ENCODE data around the gene DSN1. TPM values are rescaled to one million over a fixed set of nuclear protein-coding genes. Genes with fewer than 3 reads are reported as not detected.

DSN1 gene
- total and polyA plus RNA-seq, 9 of the 15 experiments (the other 6 are each of a cell fraction or from before 2014, with no cell fraction given) = 23.3 to 45.3 (median 31.1) TPM

DNA sequence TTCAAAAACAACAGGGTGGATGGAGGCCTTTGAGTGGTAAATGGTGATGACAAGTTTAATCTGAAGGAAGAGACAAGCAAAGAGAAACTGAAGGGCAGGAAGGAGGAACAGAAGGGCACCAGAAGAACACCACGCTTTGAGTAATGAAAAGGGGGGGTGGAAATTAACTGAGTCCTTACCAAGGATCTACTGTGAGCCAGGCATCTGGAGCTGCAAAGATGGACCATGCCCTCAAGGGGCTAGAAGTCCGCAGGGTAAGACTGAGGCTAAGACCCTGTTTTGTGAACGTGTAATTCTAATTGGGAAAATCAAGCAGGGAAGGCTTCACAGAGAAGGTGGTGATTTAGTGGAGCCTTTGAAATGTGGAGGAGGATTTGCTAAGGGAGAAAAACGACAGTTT, 29.3 kb downstream of the DSN1 start:
- Histone ChIP-seq H3K9me1 (ENCODE audit: control insufficient read depth, insufficient read depth, low read length) (no peaks in the 10 kb centered on the region), H3K36me3 (ENCODE audit: control insufficient read depth, insufficient read depth, low read length) (no peaks in the 10 kb centered on the region), H3K9ac (ENCODE audit: insufficient read depth in 1 of 2, low read depth in 2 of 2, low read length in 2 of 2) (peak overlapping the region in 1 of 2 experiments; percentile 40; a peak in 1 of 4 replicates), H3K79me2 (ENCODE audit: control insufficient read depth, insufficient read depth, low read length) (peaks cover 11% of the 10 kb centered on the region; the same call in 1 of the 3 replicates), H3K4me2 (ENCODE audit: insufficient read depth, low read length) (0 out of 2 replicates have a peak overlapping the region, but pooled peaks have one; percentile 86), H2AFZ (ENCODE audit: low read depth, low read length) (peak overlapping the region; percentile 85), H3K27me3 (ENCODE audit: control insufficient read depth in 2 of 2, insufficient read depth in 2 of 2, low read length in 2 of 2) (no peaks in the 10 kb centered on the region), H4K20me1 (replicated peaks; ENCODE audit: control insufficient read depth, insufficient read depth, low read length) (0 out of 2 replicates have a peak, but pooled peaks cover 2% of the 10 kb centered on the region), H3K9me3 (replicated peaks; ENCODE audit: control insufficient read depth, insufficient read depth, low read depth, low read length) (no peaks in the 10 kb centered on the region), H3K4me1 (replicated peaks in 1 of 2; ENCODE audit: control insufficient read depth in 2 of 2, insufficient read depth in 2 of 2, low read length in 2 of 2) (peaks cover 15 to 23% of the 10 kb centered on the region in 2 experiments), H3K27ac (ENCODE audit: extremely low read depth, low read depth, low read length) (peak overlapping the region; percentile 23; the same call in 1 of the 3 replicates), H3K4me3 (no peak overlapping the region)
- ChIA-PET POLR2A (interaction anchor here (0.6 to 3.2 kb wide), 9 partner anchors 8 to 347 kb away, joined by 3 to 18 read pairs (median 3); partner anchors contain the start of gene DSN1), CTCF (ENCODE audit: low intra/inter-chr PET ratio) (no interaction called here)
- in situ Hi-C loops (cut with MboI) (no loop called here), intact Hi-C loops (cut with micrococcal nuclease) (loop anchor here (10.0 kb wide), 1 partner anchor 129 kb away; no protein-coding TSS in a partner anchor)
- DNase-seq (ENCODE audit: extremely low read depth in 1 of 4, low spot score in 3 of 4) (no peak), ATAC-seq (no peak), FAIRE-seq (no peak)
- TF ChIP-seq ZNF668 (CRISPR knock-in tag; IDR thresholded peaks at IDR 0.05) (no peak), ZFP36 (IDR thresholded peaks at IDR 0.05; ENCODE audit: low read depth, low read length, partially characterized antibody) (peak; percentile 71), POLR3G (IDR thresholded peaks at IDR 0.05; ENCODE audit: extremely low read depth, insufficient read length, insufficient replicate concordance) (no peak)
- TSS peak; percentile 67 for BruUV-seq (replicated peaks)
- WGBS (ENCODE audit: insufficient coverage, low coverage, missing lambda C conversion rate) = 69% methylated on average over 4 of the region's 4 CpGs

DNA sequence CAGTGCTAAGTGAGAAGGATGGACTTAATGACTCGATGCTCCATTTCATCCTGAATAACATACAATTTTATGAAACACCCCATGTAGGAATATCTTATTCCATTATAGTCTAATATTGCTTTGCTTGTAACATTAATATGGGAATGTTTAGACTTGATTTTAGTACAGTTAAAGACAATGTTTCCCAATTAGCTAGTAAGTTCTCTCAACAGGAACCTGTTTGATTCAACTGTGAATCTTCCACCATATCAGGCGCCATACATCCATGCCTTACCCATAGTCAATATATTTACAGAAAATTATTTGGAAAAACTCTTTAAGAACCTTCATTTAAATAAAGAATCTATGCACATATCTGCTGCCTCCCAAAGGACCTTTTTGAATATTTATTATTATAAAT, 31.0 kb downstream of the DSN1 start:
- Histone ChIP-seq H3K9me1 (ENCODE audit: control insufficient read depth, insufficient read depth, low read length) (no peaks in the 10 kb centered on the region), H3K27me3 (ENCODE audit: control insufficient read depth in 2 of 2, insufficient read depth in 2 of 2, low read length in 2 of 2) (no peaks in the 10 kb centered on the region), H3K9ac (ENCODE audit: insufficient read depth in 1 of 2, low read depth in 2 of 2, low read length in 2 of 2) (no peak overlapping the region), H3K27ac (ENCODE audit: extremely low read depth, low read depth, low read length) (no peak overlapping the region), H3K4me3 (no peak overlapping the region), H3K79me2 (ENCODE audit: control insufficient read depth, insufficient read depth, low read length) (peaks cover 11% of the 10 kb centered on the region; the same call in 1 of the 3 replicates), H3K36me3 (ENCODE audit: control insufficient read depth, insufficient read depth, low read length) (no peaks in the 10 kb centered on the region), H3K4me1 (replicated peaks in 1 of 2; ENCODE audit: control insufficient read depth in 2 of 2, insufficient read depth in 2 of 2, low read length in 2 of 2) (peaks cover 15 to 23% of the 10 kb centered on the region in 2 experiments), H4K20me1 (replicated peaks; ENCODE audit: control insufficient read depth, insufficient read depth, low read length) (0 out of 2 replicates have a peak, but pooled peaks cover 2% of the 10 kb centered on the region), H2AFZ (ENCODE audit: low read depth, low read length) (no peak overlapping the region), H3K9me3 (replicated peaks; ENCODE audit: control insufficient read depth, insufficient read depth, low read depth, low read length) (no peaks in the 10 kb centered on the region), H3K4me2 (ENCODE audit: insufficient read depth, low read length) (no peak overlapping the region)
- BruUV-seq (replicated peaks) = no TSS peak
- ChIA-PET CTCF (ENCODE audit: low intra/inter-chr PET ratio) (no interaction called here), POLR2A (interaction anchor here (0.7 kb wide), 1 partner anchor 73 kb away, joined by 3 read pairs; no protein-coding TSS in a partner anchor)
- no peak for FAIRE-seq
- no peak for DNase-seq (ENCODE audit: extremely low read depth in 1 of 4, low spot score in 3 of 4)
- intact Hi-C loops (cut with micrococcal nuclease) = loop anchor here (10.0 kb wide), 1 partner anchor 128 kb away; no protein-coding TSS in a partner anchor
- no peak for ATAC-seq
- 75% methylated on average over 2 of the region's 2 CpGs for WGBS (ENCODE audit: insufficient coverage, low coverage, missing lambda C conversion rate)
- in situ Hi-C loops (cut with MboI) = no loop called here
- TF ChIP-seq MTF1 (CRISPR knock-in tag; IDR thresholded peaks at IDR 0.05; ENCODE audit: borderline replicate concordance) (no peak), KLF13 (tag; IDR thresholded peaks at IDR 0.05; ENCODE audit: borderline replicate concordance, low read depth) (no peak), DACH1 (IDR thresholded peaks at IDR 0.05; ENCODE audit: partially characterized antibody) (no peak)
- TF ChIP-seq, protein P1, sequence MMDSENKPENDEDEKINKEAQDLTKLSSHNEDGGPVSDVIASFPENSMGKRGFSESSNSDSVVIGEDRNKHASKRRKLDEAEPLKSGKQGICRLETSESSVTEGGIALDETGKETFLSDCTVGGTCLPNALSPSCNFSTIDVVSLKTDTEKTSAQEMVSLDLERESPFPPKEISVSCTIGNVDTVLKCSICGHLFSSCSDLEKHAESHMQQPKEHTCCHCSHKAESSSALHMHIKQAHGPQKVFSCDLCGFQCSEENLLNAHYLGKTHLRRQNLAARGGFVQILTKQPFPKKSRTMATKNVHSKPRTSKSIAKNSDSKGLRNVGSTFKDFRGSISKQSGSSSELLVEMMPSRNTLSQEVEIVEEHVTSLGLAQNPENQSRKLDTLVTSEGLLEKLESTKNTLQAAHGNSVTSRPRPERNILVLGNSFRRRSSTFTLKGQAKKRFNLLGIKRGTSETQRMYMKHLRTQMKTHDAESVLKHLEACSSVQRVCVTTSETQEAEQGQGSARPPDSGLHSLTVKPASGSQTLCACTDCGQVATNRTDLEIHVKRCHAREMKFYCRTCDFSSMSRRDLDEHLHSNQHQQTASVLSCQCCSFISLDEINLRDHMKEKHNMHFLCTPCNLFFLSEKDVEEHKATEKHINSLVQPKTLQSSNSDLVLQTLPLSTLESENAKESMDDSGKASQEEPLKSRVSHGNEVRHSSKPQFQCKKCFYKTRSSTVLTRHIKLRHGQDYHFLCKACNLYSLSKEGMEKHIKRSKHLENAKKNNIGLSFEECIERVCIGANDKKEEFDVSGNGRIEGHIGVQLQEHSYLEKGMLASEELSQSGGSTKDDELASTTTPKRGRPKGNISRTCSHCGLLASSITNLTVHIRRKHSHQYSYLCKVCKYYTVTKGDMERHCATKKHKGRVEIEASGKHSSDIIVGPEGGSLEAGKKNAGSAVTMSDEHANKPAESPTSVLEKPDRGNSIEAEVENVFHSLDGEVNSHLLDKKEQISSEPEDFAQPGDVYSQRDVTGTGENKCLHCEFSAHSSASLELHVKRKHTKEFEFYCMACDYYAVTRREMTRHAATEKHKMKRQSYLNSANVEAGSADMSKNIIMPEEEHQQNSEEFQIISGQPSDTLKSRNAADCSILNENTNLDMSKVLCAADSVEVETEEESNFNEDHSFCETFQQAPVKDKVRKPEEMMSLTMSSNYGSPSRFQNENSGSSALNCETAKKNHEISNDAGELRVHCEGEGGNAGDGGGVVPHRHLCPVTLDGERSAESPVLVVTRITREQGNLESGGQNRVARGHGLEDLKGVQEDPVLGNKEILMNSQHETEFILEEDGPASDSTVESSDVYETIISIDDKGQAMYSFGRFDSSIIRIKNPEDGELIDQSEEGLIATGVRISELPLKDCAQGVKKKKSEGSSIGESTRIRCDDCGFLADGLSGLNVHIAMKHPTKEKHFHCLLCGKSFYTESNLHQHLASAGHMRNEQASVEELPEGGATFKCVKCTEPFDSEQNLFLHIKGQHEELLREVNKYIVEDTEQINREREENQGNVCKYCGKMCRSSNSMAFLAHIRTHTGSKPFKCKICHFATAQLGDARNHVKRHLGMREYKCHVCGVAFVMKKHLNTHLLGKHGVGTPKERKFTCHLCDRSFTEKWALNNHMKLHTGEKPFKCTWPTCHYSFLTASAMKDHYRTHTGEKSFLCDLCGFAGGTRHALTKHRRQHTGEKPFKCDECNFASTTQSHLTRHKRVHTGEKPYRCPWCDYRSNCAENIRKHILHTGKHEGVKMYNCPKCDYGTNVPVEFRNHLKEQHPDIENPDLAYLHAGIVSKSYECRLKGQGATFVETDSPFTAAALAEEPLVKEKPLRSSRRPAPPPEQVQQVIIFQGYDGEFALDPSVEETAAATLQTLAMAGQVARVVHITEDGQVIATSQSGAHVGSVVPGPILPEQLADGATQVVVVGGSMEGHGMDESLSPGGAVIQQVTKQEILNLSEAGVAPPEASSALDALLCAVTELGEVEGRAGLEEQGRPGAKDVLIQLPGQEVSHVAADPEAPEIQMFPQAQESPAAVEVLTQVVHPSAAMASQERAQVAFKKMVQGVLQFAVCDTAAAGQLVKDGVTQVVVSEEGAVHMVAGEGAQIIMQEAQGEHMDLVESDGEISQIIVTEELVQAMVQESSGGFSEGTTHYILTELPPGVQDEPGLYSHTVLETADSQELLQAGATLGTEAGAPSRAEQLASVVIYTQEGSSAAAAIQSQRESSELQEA (IDR thresholded peaks at IDR 0.05; ENCODE audit: low read depth) = no peak

All from K562 (cell line).